Pons (tissue), 1 donor: ENCODE measurements around the gene KRTAP13-4.

Source experiments
- DNase-seq: peaks from one replicate; pipeline ENCODE4 v3.0.0-alpha.2; 2016; ENCODE audit warnings: low spot score

The KRTAP13-4 gene, protein sequence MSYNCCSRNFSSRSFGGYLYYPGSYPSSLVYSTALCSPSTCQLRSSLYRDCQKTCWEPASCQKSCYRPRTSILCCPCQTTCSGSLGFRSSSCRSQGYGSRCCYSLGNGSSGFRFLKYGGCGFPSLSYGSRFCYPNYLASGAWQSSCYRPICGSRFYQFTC

DNA sequence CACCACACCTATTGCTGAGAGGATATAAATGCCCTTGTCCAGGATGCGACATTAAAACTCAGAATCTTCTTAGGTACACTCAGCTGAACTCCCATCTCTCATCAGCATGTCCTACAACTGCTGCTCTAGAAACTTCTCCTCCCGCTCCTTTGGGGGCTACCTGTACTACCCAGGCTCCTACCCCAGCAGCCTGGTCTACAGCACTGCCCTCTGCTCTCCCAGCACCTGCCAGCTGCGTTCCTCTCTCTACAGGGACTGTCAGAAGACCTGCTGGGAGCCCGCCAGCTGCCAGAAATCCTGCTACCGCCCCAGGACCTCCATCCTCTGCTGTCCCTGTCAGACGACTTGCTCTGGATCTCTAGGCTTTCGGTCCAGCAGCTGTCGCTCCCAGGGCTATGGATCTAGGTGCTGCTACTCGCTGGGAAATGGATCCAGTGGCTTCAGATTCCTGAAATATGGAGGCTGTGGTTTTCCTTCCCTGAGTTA, at the start of gene KRTAP13-4:
Gene KRTAP13-4 (plus strand): TSS at position 51 of the 486 bp plus-strand sequence. CDS start 56 bp downstream, at position 107.
- DNase-seq, result no peak

DNA sequence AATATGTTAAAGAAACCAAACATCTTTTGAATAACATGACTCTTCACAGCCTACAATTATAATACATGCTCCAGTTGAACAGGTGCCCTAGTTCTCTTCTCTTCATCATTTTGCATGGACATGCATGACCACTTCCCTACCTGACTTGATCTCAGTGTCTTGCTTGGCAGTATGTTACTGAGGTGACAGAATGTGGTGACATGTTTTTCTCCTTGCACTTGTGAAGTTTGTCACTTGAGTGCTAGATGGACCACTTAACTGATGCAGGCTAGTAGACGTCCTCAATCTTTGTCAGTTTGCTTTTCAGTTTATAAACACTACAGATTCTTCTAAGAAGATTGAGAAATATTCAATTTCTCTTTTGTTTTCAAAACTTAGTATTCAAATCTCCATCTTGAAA, 47.8 kb upstream of the KRTAP13-4 start:
- DNase-seq, result no peak

DNA sequence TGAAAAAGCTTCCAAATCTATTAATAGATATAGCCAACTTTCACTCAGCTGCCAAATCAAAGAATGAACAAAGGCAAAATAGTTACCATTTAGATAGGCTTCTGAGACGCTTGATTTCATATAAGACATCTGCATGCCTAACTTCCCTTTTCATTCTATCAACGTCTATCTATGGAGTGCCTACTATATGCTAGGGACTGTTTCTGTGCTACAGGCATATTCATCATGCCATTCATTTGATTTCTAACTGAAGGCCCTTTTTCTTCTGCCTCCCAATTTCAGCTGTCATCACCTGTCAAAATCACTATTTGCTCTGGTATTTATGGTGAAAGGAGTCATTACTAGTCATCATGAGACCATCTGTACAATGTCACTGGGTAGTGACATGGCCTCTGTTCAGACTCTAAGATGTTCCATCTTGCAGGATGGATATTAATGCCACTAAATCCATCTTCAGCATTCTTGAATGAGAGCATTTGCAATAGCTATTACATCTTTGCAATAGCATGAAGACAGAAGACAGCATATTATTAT, 38.5 kb upstream of the KRTAP13-4 start:
- no peak for DNase-seq

DNA sequence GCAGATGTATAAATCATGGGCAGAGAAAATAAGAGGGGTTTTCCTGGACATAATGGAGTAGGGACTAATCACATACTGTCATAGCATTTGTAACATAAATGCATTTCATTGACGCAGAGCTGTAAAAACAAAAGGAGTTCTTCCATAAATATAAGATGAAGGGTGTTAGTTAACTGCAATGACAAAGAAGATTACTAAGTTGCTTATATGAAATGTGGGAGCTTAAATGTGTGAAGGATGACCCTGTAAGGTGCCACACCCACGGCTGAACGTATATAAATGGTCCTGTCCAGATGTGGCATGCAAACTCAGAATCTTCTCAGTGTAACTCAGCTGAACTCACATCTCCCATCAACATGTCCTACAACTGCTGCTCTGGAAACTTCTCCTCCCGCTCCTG, 34.3 kb upstream of the KRTAP13-4 start, which contains the start of gene KRTAP13-1:
Gene KRTAP13-1 (plus strand): TSS at position 301 of the 400 bp plus-strand sequence. CDS start 56 bp downstream, at position 357.
- no peak for DNase-seq

DNA sequence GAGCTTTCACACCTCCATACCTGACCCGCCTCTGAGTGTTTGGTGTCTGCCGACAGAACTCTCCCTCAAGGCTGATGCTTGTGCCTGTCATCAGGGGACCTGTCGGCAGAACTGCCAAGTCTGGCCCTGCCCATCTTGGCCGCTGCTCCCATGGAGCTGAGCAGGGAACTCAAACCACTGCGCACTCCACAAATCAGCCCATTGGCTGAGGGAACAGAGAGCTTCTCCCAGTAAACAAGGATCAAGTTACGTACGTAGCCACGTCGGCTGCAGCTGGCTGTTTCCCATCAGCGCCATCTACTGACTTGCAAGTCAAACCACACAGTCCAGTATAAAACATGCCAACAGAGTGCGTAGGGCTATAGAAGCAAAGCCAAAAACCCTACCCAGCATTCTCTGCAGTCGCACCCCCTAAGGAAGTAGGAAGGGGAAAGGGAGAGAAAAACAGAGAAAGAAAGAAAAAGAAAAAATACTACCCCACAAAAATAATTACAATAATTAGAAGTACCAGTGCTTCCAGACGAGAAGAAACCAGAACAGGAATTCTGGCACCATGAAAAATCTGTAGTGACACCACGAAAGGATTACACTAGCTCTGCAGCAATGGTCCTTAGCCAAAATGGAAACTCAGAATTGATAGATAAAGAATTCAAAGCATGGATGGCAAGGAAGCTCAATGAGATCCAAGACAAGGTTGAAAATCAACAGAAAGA, 21.1 kb upstream of the KRTAP13-4 start:
- DNase-seq, result peak; percentile 11

DNA sequence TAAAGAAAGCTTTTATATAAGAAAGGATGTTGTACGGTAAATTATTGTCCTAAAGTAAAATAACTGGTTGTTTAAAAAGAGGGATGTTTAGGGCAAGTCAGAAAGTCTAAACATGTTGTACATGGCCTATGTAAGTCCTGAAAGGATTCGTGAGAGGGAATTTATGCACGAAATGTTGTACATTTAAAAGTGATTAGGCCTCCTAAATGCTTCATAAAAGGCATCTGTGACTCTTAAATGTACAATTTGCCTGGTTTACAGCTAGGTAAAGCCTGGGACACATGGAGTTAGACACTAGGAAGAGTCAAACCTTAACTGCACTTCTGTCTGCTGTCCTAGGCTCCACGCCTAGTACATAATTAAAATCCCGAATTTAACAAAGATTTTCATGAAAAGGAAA, 14.0 kb upstream of the KRTAP13-4 start:
- DNase-seq, result no peak

DNA sequence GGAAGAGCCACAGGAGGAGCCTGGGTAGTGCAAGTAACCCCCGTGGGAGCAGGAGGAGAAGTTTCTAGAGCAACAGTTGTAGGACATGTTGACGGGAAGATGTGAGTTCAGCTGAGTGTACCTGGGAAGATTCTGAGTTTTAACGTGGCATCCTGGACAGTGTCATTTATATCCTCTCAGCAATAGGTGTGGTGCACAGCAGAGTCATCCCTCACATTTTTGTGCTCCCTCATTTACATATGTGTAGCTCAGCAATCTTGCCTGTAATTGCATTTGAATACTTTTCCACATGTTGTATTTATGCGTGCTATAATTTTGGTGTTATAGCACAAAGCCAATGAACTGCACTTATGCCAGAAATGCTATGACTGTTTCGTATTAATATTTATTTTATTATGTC, 4.2 kb upstream of the KRTAP13-4 start, which contains the start of gene KRTAP13-3:
Gene KRTAP13-3 (minus strand): TSS at position 101 of the 400 bp plus-strand sequence. CDS start 14 bp downstream, at position 87.
- no peak for DNase-seq

DNA sequence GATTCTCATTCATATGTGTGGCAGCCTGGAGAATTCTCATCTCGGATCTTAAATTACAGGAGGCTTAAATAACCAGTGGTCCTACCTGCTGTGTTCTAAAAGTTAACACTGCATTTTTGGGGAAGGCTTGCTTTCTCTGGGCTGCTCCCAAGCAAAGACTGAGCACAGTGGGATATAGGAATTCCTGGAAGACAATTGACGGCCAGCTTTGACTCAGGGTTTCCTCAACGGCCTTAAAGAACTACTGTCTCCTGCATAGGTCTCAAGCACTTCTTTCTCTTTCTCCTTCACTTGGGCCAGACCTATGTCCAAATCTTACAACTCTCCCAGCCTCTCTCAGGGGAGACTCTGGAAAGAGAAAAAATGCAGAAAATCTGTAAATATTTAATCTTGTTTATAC, 3.3 kb upstream of the KRTAP13-4 start:
- DNase-seq, result no peak

DNA sequence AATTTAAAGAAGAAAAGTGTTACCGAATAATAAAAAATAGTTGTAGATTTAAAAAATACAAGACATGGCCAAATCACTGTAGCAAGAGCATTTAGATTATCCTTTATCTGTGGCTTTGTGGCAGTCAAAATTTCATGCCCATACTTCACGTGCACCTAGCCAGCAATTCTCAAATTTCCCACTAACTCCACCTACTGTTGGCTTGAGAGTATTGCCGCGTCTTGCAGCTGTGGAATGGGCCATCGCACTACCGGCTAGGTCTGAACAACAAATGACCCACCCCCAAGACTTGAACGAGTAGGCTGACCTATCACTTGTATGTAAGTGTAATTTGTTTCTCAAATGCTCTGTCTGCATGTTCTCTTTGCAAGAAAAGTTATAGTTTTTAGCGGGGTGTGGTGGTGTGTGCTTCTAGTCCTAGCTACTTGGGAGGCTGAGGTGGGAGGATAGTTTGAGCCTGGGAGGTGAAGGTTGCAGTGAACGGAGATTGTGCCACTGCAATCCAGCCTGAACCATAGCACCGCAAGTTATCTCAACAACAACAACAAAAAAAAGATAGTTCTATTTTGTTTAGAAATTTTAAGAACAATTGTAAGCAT, 4.1 kb downstream of the KRTAP13-4 start:
- peak; percentile 12 for DNase-seq

DNA sequence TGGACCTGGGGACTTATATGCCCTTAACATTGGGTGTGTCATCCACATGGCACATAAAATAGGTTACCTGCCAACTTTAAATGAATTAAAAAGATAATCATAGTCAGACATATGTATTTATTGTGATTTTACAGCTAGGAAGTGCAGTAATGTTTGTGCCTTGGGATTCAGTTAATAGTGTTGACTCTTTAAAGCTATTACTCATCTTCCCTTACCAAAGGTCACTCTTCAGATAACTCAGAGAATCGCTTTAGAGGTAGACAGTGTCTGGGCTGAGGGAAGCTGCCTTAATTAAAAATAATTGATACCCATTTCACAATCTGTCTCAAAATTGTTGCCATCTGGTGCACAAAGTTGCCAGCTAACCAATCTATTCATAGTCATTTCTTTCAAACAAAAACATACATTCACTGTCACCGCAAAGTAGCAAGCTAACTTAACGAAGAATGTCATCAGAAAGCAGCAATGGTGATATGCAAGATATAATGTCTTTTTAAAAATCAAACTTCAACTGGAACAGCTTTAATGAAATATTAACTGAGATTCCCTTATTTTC, 7.1 kb downstream of the KRTAP13-4 start:
- DNase-seq, result no peak

DNA sequence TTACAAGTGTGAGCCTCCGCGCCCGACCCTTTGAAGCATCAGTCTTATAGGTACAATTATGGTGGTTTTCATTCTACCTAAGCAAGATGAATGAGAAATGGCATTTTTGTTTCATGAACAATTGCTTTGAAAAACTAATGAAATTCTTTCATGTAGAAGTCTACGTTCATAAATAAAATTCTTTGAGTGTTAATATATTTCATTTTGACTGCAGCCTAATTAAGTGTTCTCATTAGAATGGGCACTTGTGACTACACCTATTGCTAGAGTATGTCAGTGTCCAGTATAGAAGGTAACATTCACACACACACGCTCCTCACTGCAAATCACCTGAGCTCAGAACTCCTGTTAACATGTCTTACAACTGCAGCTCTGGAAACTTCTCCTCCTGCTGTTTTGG, 10.0 kb downstream of the KRTAP13-4 start, which contains the start of gene KRTAP15-1:
Gene KRTAP15-1 (plus strand): TSS at position 301 of the 400 bp plus-strand sequence. CDS start 53 bp downstream, at position 354.
- no peak for DNase-seq

DNA sequence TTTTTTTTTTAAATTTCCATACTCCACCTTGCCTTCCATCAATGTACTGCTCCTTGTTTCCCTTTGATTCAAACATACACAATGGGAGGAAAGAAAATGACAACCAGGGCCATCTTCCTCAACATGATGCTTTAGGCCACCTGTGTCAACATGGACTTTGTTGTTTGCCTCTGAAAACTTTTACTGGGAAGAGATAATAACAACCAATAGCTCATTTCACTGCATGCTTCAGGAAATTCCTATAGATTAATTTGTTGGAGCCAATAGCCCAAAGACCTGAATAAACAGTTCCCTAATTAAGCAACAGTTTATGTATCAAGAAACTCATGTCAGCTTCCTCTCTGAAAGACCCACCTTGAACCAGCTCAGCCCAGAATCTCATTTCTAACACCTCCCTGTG, 13.2 kb downstream of the KRTAP13-4 start:
- DNase-seq, result no peak

DNA sequence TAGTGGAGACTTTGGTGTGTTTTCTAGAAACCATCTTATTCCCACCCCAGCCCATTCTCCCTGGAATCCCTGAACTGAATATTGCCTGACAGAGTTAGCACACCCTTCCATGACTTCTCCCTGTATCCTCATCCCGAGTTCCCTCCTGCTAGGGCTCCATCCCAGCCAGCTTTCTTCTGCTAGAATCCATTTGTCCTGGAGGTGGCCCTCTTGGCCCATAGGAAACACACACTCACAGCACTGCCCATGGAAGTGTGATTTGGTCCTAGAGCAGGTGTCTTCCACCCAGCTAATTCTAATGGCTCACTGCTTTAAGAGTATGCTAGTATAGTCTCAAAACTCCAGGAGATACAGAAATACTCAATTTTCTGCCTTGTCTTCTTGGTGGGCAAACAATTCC, 14.2 kb downstream of the KRTAP13-4 start:
- peak; percentile 4 for DNase-seq

DNA sequence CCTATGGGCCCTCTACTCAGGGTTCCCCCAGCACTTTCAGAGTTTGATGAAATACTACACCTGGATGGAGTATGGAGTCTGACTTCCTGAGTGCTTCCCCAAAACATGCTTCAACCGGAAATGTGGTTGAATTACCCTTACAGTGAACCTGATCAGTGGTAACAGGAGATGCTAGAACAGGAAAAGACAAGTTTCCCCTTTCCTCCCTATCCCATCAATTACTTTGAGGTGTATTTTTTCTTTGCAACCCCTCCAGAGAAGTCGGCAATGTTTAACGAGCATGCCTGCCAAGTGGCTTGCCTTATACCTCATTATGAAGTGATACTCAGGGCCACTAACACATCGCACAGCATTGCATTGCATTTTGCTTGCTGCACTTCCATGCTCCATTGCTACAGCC, 17.0 kb downstream of the KRTAP13-4 start:
- no peak for DNase-seq

DNA sequence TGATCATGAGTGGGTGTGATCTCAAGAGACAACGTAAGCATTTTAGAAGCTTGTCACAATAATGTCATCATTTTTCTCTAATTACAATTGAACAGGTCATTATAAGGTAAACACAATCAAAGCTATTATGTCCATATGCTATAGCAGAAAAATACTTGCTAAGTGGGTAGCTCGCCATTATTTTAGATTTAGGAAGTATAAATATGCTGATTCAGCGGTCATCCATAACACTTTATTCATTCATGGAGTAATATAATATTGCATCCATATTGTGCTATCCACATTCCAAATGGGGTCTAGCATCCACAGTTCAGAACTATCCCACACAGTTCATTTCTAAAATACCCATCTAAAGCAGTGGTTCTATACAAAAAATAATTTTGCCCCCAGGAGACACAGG, 18.5 kb downstream of the KRTAP13-4 start:
- no peak for DNase-seq

DNA sequence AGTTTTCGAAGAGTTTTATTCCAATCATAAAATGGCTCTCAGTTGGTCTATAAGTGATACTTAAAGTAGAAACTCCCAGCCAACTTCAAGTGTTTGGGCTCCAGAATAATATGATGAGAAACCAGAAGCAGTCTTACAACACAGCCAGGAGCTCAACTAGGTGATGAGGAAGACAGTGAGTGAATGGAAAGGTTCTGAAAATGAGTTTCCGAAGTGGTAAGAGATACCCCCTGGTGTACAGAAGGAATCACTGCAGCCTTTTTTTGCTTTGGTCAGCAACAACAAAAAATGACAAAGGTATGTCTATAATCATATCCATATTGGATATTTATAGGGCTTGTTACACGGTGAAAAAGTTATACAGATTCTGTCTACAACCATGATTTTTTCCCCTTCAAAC, 33.7 kb downstream of the KRTAP13-4 start:
- DNase-seq, result no peak

DNA sequence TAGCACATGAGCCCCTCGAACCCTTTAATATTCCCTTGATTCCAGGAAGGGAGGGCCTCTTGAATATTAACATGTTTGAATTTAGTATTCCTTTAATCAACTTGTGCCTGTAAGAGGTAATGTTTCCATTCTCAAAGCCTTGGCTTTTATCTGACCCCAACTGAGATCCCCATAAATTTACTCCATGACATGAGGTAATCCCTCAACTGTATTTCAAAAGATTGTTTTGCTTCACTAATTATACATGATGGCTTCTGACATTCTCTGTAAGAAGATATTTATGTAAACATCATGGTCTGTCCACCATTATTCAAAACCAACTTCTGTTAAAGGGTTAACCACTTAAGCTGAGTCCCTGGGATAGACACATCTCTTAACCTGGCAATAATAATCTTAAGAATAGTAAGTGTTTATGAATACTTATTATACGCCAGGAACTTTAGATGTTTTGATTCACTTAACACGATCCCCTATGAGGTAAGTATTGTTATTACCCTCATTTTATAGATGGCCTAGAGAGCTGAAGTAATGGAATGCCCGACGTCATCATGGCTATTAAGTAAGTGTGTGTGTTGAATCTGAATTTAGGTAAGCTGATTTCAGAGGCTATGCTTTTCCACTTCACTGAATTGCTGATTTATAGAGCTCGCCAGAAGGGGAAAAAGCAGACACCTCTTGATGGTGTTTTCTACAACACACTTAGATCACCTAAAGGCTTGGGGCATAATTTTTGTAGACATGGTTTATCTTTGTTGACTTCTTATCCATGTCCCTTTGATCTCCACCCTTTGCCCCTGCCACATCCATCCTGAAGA, 39.1 kb downstream of the KRTAP13-4 start:
- DNase-seq, result no peak

DNA sequence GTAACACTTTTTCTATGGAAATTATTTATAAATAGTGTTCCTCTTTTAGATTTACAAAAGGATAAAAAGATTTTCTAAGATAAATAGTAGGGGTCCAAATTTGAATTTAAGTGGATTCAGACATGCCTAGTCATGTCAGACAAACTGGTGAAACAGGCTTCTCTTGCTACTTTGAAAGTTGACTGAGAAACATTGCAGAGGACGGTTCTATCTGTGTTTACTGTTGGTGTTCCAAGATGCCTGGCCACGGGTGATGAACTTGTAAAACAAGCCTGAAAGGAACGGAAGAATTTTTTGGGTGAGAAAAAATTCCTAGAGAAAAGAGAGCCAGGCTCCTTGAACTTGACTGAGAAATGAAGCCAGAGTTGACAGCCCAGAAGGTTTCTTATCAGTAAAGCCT, 48.0 kb downstream of the KRTAP13-4 start:
- no peak for DNase-seq

DNA sequence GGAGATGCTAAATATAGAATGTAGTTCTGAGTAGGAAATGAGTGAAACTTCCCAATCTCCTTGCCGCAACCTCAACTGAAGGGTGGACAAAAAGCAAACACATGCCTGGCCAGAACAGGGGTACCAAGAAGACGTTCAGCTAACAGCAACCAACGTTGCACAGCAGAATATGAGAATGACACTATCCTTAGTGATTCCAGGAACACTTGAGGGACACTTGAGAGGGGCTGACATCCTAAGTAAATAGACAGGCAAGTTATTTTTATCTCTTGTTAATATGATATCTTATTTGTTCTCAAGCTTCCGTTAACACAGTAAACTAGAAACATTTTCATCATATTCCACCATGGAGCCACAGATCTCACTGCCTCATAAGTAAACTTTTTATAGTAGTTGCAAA, 49.2 kb downstream of the KRTAP13-4 start:
- DNase-seq, result no peak

DNA sequence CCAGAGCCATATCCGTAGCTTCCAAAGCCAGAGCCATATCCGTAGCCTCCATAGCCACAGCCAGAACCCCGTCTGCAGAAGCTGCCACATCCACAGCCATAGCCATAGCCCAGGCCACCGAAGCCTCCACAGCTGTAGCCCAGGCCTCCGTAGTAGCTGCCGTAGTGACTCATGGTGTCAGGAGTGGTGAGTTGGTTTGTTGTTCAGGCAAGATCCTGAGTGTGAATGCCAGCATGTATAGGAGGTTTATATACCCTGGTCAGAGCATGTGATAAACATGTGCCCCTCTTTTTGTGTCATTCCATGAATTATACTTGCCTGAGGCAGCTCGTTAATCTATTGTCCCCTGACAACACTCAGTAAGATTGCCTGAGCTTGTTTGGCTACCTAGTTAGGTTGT, 50.1 kb downstream of the KRTAP13-4 start, which contains the start of gene KRTAP19-1:
Gene KRTAP19-1 (minus strand): TSS at position 223 of the 400 bp plus-strand sequence. CDS start 50 bp downstream, at position 173.
- DNase-seq, result no peak
